ENCODE data around the gene RYR2. TPM values are rescaled to one million over a fixed set of nuclear protein-coding genes. Genes with fewer than 3 reads are reported as not detected.

Gene RYR2
- polyA plus RNA-seq, 1 of the 3 experiments (the other 2 are of a cell fraction): under 0.01 TPM

DNA sequence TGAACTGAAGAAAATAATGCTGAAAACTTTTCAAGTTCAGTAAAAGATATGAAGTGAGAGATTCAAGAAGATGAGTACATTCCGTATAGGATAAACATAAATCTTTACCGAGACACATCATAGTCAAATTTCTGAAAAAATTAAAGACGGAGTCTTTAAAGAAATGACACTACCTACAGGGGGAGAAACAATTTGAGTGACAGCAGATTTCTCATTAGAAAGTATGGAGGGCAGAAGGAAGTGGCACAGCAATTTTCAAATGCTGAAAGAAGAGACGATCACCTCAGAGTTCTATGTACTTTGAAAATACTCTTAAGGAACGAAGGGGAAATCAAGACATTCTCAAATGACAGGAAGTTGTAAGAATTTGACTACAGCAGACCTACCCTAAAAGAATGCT is 577.6 kb downstream of the RYR2 start (continued):
- no peak for TF ChIP-seq JUND (IDR thresholded peaks at IDR 0.05)
- TF ChIP-seq, protein P1, sequence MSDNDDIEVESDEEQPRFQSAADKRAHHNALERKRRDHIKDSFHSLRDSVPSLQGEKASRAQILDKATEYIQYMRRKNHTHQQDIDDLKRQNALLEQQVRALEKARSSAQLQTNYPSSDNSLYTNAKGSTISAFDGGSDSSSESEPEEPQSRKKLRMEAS (IDR thresholded peaks at IDR 0.05; ENCODE audit: low read depth): no peak
- TF ChIP-seq EZH2phosphoT487 (IDR thresholded peaks at IDR 0.05; ENCODE audit: borderline replicate concordance, low read depth): no peak
- no peak for TF ChIP-seq YY1 (IDR thresholded peaks at IDR 0.05; ENCODE audit: low read depth)
- no peak for TF ChIP-seq NRF1 (IDR thresholded peaks at IDR 0.05; ENCODE audit: low read depth, low read length)
- no peak for TF ChIP-seq GABPA (IDR thresholded peaks at IDR 0.05; ENCODE audit: low read depth)
- TF ChIP-seq MXI1 (IDR thresholded peaks at IDR 0.05; ENCODE audit: low read depth, low read length): no peak
- no peak for TF ChIP-seq CTCF (IDR thresholded peaks at IDR 0.05)
- no peak for TF ChIP-seq SMC3 (IDR thresholded peaks at IDR 0.05; ENCODE audit: low read depth, low read length)
- no peak for TF ChIP-seq POLR2AphosphoS5 (IDR thresholded peaks at IDR 0.05; ENCODE audit: low read depth, low read length)

DNA sequence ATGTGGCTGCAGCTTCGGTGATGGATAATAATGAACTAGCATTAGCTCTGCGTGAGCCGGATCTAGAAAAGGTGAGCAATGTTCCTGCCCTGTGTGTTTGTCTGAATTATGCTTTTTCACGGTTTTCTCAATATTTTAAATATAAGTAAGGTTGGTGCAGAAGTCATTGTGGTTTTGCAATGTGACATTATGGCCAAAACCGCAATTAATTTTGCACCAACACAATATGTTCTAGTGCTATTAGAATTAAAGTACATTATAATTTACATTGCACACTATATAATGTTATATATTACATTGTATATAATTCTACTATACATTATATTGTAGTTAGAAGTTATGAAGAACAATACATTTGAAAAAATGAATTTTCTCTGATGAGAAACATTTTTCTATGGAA is 592.9 kb downstream of the RYR2 start:
- Histone ChIP-seq H3K9me3 (no peaks in the 10 kb centered on the region; the same call in 1 of the 2 replicates), H3K4me2 (no peak overlapping the region), H3K9me2 (no peaks in the 10 kb centered on the region), H3K4me1 (ENCODE audit: control insufficient read depth in 1 of 2, insufficient read depth in 2 of 2, low read depth in 1 of 2, low read length in 1 of 2) (no peaks in the 10 kb centered on the region; a peak in 1 of 4 replicates), H2AFZ (ENCODE audit: low read depth) (no peak overlapping the region), H3F3A (replicated peaks; ENCODE audit: insufficient read depth) (no peaks in the 10 kb centered on the region), H4K20me1 (ENCODE audit: insufficient read depth) (no peaks in the 10 kb centered on the region), H3K27me3 (ENCODE audit: insufficient read depth) (no peaks in the 10 kb centered on the region), H3K4me3 (ENCODE audit: low read depth in 2 of 2, low read length in 1 of 2) (no peak overlapping the region), H3K36me3 (replicated peaks in 1 of 2; ENCODE audit: control insufficient read depth in 1 of 2, insufficient read depth in 2 of 2, low read length in 1 of 2) (no peaks in the 10 kb centered on the region), H3K9ac (no peak overlapping the region), H3K79me2 (ENCODE audit: insufficient read depth) (no peaks in the 10 kb centered on the region), H3K27ac (ENCODE audit: low read depth in 2 of 2, low read length in 1 of 2) (no peak overlapping the region)
- no peak for TF ChIP-seq MEF2A (IDR thresholded peaks at IDR 0.05; ENCODE audit: borderline replicate concordance, low read depth)
- no peak for TF ChIP-seq MXI1 (IDR thresholded peaks at IDR 0.05; ENCODE audit: low read depth, low read length)
- no peak for TF ChIP-seq SMC3 (IDR thresholded peaks at IDR 0.05; ENCODE audit: low read depth, low read length)
- TF ChIP-seq USF2 (IDR thresholded peaks at IDR 0.05; ENCODE audit: borderline replicate concordance, low read depth, low read length): no peak
- no peak for TF ChIP-seq RCOR1 (IDR thresholded peaks at IDR 0.05; ENCODE audit: low read length)
- no peak for TF ChIP-seq PBX3 (IDR thresholded peaks at IDR 0.05)
- no peak for TF ChIP-seq POLR2AphosphoS5 (IDR thresholded peaks at IDR 0.05; ENCODE audit: low read depth, low read length)
- no peak for TF ChIP-seq YY1 (IDR thresholded peaks at IDR 0.05; ENCODE audit: low read depth)
- TF ChIP-seq ZBTB33 (IDR thresholded peaks at IDR 0.05; ENCODE audit: borderline replicate concordance, low read depth): no peak
- TF ChIP-seq RAD21 (IDR thresholded peaks at IDR 0.05; ENCODE audit: low read length): no peak
- TF ChIP-seq NRF1 (IDR thresholded peaks at IDR 0.05; ENCODE audit: low read depth, low read length): no peak
- TF ChIP-seq SIN3A (IDR thresholded peaks at IDR 0.05; ENCODE audit: borderline replicate concordance, low read depth, low read length): no peak
- TF ChIP-seq GATA2 (CRISPR knock-in tag; IDR thresholded peaks at IDR 0.05): no peak
- TF ChIP-seq TCF12 (IDR thresholded peaks at IDR 0.05): no peak
- no peak for TF ChIP-seq IRF3 (IDR thresholded peaks at IDR 0.05; ENCODE audit: low read depth, low read length)
- TF ChIP-seq, protein P1 (IDR thresholded peaks at IDR 0.05; ENCODE audit: low read depth): no peak
- TF ChIP-seq FOSL2 (IDR thresholded peaks at IDR 0.05; ENCODE audit: borderline replicate concordance, low read depth): no peak
- TF ChIP-seq GABPA (IDR thresholded peaks at IDR 0.05; ENCODE audit: low read depth): no peak
- no peak for TF ChIP-seq RXRA (IDR thresholded peaks at IDR 0.05; ENCODE audit: borderline replicate concordance, low read depth)
- TF ChIP-seq RFX5 (IDR thresholded peaks at IDR 0.05; ENCODE audit: low read length): no peak
- CTCF ChIA-PET: interaction anchor here (1.0 kb wide), 1 partner anchor 73 kb away, joined by 3 read pairs; no protein-coding TSS in a partner anchor
- 44% methylated on average over 5 of the region's 5 CpGs for WGBS (ENCODE audit: low lambda C conversion rate)
- POLR2A ChIA-PET: no interaction called here
- DNase-seq: no peak

Measured in SK-N-SH (cell line).